SK-N-SH treated with all-trans-retinoic acid at 6 μM for 48 hours (cell line): ENCODE results near the gene BMF.

Experiments
- ATAC-seq: fragments of 200-7000 bp; cut with Tn5 transposase; 3 replicates; pipeline ENCODE4 v1.9.1; 2020; ENCODE audit warnings: mild to moderate bottlenecking, moderate library complexity
- ARNTL ChIP-seq: fragments of 450-650 bp; formaldehyde crosslinking; IDR thresholded peaks from 2 replicates; pipeline ENCODE4 v1.5.0; 2020; ENCODE audit warnings: low read depth, mild to moderate bottlenecking, moderate library complexity, borderline replicate concordance
- BACH2 ChIP-seq: fragments of 250-450 bp; sonication (Bioruptor Pico); IDR thresholded peaks from 2 replicates; pipeline ENCODE4 v1.9.0; 2021; ENCODE audit warnings: mild to moderate bottlenecking, borderline replicate concordance
- ESRRG ChIP-seq: fragments of 250-450 bp; sonication (Bioruptor Pico); IDR thresholded peaks from 2 replicates; pipeline ENCODE4 v1.6.1; 2021; ENCODE audit warnings: mild to moderate bottlenecking
- ISL1 ChIP-seq: fragments of 250-450 bp; sonication (Bioruptor Pico); IDR thresholded peaks from 2 replicates; pipeline ENCODE4 v2.1.2; 2022; ENCODE audit warnings: mild to moderate bottlenecking, moderate library complexity
- OSR1 ChIP-seq: fragments of 250-450 bp; sonication (Bioruptor Pico); IDR thresholded peaks from 2 replicates; pipeline ENCODE4 v1.8.0; 2022; ENCODE audit warnings: moderate library complexity, mild to moderate bottlenecking, inconsistent platforms
- PPARA ChIP-seq: fragments of 250-450 bp; sonication (Bioruptor Pico); IDR thresholded peaks from 2 replicates; pipeline ENCODE4 v1.5.0; 2020; ENCODE audit warnings: mild to moderate bottlenecking, borderline replicate concordance
- RARB ChIP-seq: fragments of 250-450 bp; sonication (Bioruptor Pico); IDR thresholded peaks from 2 replicates; pipeline ENCODE4 v1.8.0; 2021; ENCODE audit warnings: mild to moderate bottlenecking, moderate library complexity
- SNAI2 ChIP-seq: fragments of 250-450 bp; sonication (Bioruptor Pico); IDR thresholded peaks from 2 replicates; pipeline ENCODE4 v1.5.0; 2020; ENCODE audit warnings: mild to moderate bottlenecking, moderate library complexity
- TCF4 ChIP-seq: fragments of 250-450 bp; sonication (Bioruptor Pico); IDR thresholded peaks from 2 replicates; pipeline ENCODE4 v1.8.0; 2021; ENCODE audit warnings: mild to moderate bottlenecking, moderate library complexity, borderline replicate concordance
- TOX ChIP-seq: fragments of 250-450 bp; sonication (Bioruptor Pico); IDR thresholded peaks from 2 replicates; pipeline ENCODE4 v1.8.0; 2021; ENCODE audit warnings: mild to moderate bottlenecking, moderate library complexity, borderline replicate concordance
- ZFP3 ChIP-seq: fragments of 250-450 bp; sonication (Bioruptor Pico); IDR thresholded peaks from 2 replicates; pipeline ENCODE4 v1.5.0; 2020; ENCODE audit warnings: mild to moderate bottlenecking, moderate library complexity
- ZNF565 ChIP-seq: fragments of 450-650 bp; formaldehyde crosslinking; conservative IDR thresholded peaks from 2 replicates; pipeline ENCODE4 v1.5.0; 2020; ENCODE audit warnings: low read depth, mild to moderate bottlenecking, moderate library complexity
- ZNF70 ChIP-seq: fragments of 450-650 bp; formaldehyde crosslinking; IDR thresholded peaks from 2 replicates; pipeline ENCODE4 v1.5.0; 2020; ENCODE audit warnings: mild to moderate bottlenecking, moderate library complexity
- ZNF8 ChIP-seq: fragments of 450-650 bp; formaldehyde crosslinking; IDR thresholded peaks from 2 replicates; pipeline ENCODE4 v1.5.0; 2020; ENCODE audit warnings: mild to moderate bottlenecking, moderate library complexity
- TF ChIP-seq, protein P1 (sequence below): fragments of 250-450 bp; sonication (Bioruptor Pico); IDR thresholded peaks from 2 replicates; pipeline ENCODE4 v1.5.0; 2020; ENCODE audit warnings: mild to moderate bottlenecking, moderate library complexity
- TF ChIP-seq, protein P2 (sequence below): fragments of 250-450 bp; sonication (Bioruptor Pico); IDR thresholded peaks from 2 replicates; pipeline ENCODE4 v1.5.1; 2020; ENCODE audit warnings: low read depth, mild to moderate bottlenecking, moderate library complexity

The BMF gene

DNA sequence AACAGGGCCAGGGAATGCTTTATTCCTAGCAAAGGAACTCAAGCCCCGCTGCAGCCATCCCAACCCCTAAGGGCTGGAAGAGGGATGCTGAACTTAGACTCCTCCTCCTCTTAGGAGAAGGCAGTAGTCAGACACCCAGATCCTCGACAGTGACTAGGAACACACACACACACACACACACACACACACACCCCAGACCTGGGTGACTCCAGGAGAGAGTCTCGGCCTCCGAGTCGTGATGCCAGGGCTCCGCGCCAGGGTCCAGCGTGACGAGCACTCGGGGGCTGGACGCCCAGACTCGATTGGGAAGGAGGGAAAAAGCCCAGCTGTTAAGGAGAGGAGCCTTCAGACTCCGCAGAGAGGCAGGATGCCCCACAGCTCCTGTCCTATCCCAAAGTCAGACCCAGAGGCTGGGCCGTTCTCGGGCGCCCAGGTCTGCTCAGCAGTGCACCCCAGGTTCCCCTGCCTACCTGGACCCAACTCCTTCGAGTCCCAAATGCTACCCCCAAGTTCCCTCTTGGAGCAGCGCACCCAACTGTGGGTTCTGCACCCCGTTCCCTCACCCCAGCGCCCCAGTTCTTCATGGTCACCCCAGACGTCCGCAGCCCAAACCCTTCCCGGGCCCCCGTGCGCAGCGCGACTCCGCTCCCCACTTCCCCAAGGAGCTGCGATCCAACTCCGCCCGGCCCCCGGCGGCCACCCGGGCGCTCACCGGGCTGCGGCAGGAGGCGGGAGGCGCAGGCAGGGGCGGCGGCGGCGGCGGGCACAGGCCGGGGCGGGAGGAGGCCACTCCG lies 421 bp downstream of the BMF start (continued):
- TF ChIP-seq, protein P1, sequence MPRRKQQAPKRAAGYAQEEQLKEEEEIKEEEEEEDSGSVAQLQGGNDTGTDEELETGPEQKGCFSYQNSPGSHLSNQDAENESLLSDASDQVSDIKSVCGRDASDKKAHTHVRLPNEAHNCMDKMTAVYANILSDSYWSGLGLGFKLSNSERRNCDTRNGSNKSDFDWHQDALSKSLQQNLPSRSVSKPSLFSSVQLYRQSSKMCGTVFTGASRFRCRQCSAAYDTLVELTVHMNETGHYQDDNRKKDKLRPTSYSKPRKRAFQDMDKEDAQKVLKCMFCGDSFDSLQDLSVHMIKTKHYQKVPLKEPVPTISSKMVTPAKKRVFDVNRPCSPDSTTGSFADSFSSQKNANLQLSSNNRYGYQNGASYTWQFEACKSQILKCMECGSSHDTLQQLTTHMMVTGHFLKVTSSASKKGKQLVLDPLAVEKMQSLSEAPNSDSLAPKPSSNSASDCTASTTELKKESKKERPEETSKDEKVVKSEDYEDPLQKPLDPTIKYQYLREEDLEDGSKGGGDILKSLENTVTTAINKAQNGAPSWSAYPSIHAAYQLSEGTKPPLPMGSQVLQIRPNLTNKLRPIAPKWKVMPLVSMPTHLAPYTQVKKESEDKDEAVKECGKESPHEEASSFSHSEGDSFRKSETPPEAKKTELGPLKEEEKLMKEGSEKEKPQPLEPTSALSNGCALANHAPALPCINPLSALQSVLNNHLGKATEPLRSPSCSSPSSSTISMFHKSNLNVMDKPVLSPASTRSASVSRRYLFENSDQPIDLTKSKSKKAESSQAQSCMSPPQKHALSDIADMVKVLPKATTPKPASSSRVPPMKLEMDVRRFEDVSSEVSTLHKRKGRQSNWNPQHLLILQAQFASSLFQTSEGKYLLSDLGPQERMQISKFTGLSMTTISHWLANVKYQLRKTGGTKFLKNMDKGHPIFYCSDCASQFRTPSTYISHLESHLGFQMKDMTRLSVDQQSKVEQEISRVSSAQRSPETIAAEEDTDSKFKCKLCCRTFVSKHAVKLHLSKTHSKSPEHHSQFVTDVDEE: no peak
- TF ChIP-seq, protein P2, sequence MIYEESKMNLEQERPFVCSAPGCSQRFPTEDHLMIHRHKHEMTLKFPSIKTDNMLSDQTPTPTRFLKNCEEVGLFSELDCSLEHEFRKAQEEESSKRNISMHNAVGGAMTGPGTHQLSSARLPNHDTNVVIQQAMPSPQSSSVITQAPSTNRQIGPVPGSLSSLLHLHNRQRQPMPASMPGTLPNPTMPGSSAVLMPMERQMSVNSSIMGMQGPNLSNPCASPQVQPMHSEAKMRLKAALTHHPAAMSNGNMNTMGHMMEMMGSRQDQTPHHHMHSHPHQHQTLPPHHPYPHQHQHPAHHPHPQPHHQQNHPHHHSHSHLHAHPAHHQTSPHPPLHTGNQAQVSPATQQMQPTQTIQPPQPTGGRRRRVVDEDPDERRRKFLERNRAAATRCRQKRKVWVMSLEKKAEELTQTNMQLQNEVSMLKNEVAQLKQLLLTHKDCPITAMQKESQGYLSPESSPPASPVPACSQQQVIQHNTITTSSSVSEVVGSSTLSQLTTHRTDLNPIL (CRISPR knock-in tag): no peak
- TF ChIP-seq PPARA: no peak
- no peak for TF ChIP-seq TOX (CRISPR knock-in tag)

DNA sequence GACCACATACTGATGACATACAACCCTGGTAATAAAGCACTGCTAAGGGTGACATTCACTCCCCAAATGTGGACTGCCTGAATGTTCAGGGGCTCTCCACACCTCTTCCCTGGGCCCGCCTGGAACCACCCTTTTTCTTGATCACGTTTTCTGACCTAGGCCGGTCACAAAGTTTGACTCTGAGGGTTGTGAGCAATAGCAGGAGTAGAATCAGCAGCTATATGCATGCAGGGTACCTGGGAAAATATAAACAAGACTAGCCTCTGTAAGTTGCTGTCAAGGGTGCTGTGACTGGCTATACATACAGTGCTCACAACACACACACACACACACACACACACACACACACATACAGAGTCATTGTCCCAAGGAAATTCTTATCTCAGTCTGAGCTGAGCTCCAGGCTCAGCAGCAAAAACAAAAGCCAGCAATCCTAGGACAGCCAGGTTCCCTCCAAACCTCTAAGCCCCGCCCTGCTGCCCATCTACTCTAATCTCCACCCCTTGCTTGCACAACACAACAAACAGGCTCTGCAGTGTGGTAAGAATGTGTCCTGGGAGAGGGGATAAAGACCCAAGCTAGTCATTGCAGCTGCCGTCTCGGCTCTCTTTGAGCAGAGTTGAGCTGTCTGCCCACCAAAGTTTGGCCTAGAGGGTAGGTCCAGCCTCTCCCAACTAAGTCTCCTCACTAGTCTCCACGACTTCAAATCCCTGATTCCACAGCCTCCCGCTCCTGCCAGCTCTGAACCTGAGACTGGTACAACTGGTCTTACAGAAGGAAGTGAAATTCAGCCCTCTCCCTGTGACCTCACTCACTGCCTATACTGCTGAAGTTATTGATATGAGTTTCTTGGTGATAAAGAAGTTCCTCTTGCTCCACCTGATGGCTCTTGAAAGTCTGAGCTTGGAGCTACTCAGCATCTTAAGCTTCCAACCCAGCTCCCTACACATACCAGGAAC lies 2.2 kb downstream of the BMF start:
- TF ChIP-seq, protein P2 (CRISPR knock-in tag): no peak
- TF ChIP-seq OSR1 (CRISPR knock-in tag): no peak
- no peak for TF ChIP-seq BACH2 (CRISPR knock-in tag)
- no peak for TF ChIP-seq ZNF8
- TF ChIP-seq ESRRG (CRISPR knock-in tag): no peak
- no peak for TF ChIP-seq ZNF70
- no peak for TF ChIP-seq ARNTL (CRISPR knock-in tag)
- no peak for TF ChIP-seq ZNF565
- no peak for TF ChIP-seq TOX (CRISPR knock-in tag)
- TF ChIP-seq TCF4 (CRISPR knock-in tag): no peak
- ATAC-seq: no peak

DNA sequence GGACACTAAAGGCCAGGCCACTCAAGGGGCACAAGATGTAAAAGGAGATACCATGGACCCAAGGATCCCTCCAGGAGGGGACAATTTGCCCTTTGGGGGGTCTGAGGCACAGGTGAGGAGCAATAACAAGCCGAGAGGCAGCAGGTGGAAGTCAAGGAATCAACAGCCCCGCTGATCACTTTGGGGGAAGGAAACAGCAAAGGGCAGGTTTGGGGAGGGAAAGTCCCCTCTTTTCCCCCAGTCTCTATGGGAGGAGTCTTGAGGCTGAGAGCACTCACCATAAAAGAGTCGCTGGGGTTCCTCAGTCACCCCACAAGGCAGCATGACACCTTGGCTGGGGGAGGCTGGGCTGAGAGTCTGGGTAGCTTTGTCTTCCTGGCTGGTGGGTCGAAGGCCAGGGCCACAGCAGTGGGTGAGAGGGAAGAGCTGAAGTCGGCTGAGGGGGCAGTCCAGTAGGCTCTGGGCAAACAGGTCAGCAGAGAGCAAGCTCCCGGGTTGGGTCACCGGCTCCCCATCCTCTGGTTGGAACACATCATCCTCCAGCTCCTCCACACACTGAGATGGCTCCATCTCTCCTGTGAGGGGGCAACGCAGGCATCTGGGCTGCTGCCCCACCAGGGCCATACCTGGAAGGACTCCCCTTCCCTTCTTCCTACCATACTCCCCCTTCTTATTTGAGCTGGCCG lies 3.0 kb downstream of the BMF start:
- no peak for ATAC-seq
- TF ChIP-seq RARB (no peak), TCF4 (CRISPR knock-in tag) (no peak), ZNF565 (no peak), SNAI2 (no peak)

DNA sequence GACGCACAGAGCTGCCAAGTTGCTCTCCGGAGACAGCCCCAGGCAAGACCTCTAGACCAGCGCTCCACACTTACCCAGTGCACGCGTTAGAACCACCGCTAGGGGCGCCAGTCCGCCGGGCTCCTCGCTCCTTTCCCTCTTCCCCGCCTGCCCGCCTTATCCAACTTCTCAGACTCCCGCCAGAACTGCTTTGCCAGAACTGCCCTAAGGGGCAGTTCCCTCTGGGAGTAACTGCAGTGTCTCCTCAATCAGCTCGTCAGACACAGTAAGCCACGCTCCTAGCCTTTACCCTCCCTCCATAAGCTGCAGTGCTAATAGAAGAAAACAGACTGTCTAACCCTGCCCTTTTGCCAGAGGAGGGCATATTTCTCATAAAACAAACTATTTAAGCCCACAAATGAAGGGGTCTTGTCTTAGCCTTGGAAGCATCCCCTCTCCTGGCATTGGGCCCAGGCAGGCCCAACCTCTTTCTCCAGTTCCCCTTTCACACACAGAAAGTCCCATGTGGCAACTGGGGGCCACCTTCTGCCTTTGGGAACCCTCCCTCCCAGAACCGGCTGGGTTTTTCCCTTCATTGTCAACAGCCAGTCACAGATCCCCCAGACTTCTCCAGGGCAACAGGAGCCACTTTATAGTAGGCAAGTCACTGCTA lies 3.7 kb downstream of the BMF start:
- peak; percentile 78 for ATAC-seq
- TF ChIP-seq ZNF8: no peak
- TF ChIP-seq ISL1 (CRISPR knock-in tag): no peak
- TF ChIP-seq ZNF70: no peak
- no peak for TF ChIP-seq OSR1 (CRISPR knock-in tag)
- TF ChIP-seq, protein P1: no peak
- TF ChIP-seq ZFP3 (CRISPR knock-in tag): 0 out of 2 replicates have a peak, but pooled peaks have one; percentile 22
- TF ChIP-seq TOX (CRISPR knock-in tag): no peak
